ENCODE results near the gene KCNJ15. TPM values are rescaled to one million over a fixed set of nuclear protein-coding genes. Genes with fewer than 3 reads are reported as not detected.

Gene KCNJ15
- total RNA-seq, 3 donors from 2014 or later (not counting 1 experiment from before 2014, with no cell fraction given) = 1.9 TPM; not detected in 2

- no peaks in the 10 kb centered on the region for H3K36me3 Mint-ChIP-seq
- Histone ChIP-seq H3K4me3 (ENCODE audit: low read length) (no peak overlapping the region), H3K4me1 (ENCODE audit: control insufficient read depth, insufficient read depth, low read length) (no peaks in the 10 kb centered on the region), H3K36me3 (ENCODE audit: control insufficient read depth, insufficient read depth, low read length) (no peaks in the 10 kb centered on the region), H3K9me3 (ENCODE audit: control insufficient read depth, insufficient read depth, low read length) (no peaks in the 10 kb centered on the region), H3K27me3 (ENCODE audit: control insufficient read depth, insufficient read depth, low read length) (no peaks in the 10 kb centered on the region), H3K27ac (ENCODE audit: low read length) (no peak overlapping the region)
- 96% methylated on average over 4 of the region's 5 CpGs for WGBS (ENCODE audit: insufficient coverage)
- no peaks in the 10 kb centered on the region for H3K4me1 Mint-ChIP-seq
- H3K27me3 Mint-ChIP-seq (ENCODE audit: low read depth in 2 of 2) = peaks cover 0 to 15% of the 10 kb centered on the region in 2 donors
- H3K27ac Mint-ChIP-seq = no peak overlapping the region
- intact Hi-C loops (cut with micrococcal nuclease) = no loop called here
- no peak overlapping the region for H3K4me3 Mint-ChIP-seq
- no peak for TF ChIP-seq CTCF (IDR thresholded peaks at IDR 0.05)
- H3K9me3 Mint-ChIP-seq = no peaks in the 10 kb centered on the region
- DNase-seq (no peak), ATAC-seq (no peak)
These were observed 81.0 kb downstream of the KCNJ15 start for GRCh38 chr21:38337793-38338192.

DNA sequence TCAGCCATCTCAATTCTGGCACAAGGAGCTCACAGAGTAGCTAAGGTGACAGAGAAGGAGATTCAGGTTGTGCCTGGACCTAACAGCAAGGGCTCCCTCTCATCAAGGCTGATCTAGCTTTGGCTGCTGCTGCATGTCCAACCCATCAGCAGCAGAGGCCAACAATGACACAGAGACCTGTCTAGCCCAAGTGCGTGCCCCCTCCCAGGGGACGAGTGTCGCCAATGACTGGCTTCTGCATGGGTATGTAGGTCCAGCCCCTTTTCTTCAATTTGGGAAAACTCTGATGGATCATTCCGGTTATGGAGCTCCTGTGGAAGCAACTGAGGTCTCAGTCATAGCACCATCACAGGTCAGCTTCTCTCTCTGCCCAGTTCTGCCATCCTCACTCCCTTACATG is 83.3 kb downstream of the KCNJ15 start:
- Histone ChIP-seq H3K4me3 (ENCODE audit: low read length) (no peak overlapping the region), H3K27me3 (ENCODE audit: control insufficient read depth, insufficient read depth, low read length) (no peaks in the 10 kb centered on the region), H3K9me3 (ENCODE audit: control insufficient read depth, insufficient read depth, low read length) (no peaks in the 10 kb centered on the region), H3K4me1 (ENCODE audit: control insufficient read depth, insufficient read depth, low read length) (no peaks in the 10 kb centered on the region), H3K27ac (ENCODE audit: low read length) (no peak overlapping the region), H3K36me3 (ENCODE audit: control insufficient read depth, insufficient read depth, low read length) (no peaks in the 10 kb centered on the region)
- DNase-seq = no peak
- no peaks in the 10 kb centered on the region for H3K4me1 Mint-ChIP-seq
- no peak overlapping the region for H3K4me3 Mint-ChIP-seq
- no peak for TF ChIP-seq CTCF (IDR thresholded peaks at IDR 0.05)
- H3K27me3 Mint-ChIP-seq (ENCODE audit: low read depth in 2 of 2) = peaks cover 0 to 8% of the 10 kb centered on the region in 2 donors
- ATAC-seq = no peak
- no peaks in the 10 kb centered on the region for H3K36me3 Mint-ChIP-seq
- H3K9me3 Mint-ChIP-seq = no peaks in the 10 kb centered on the region
- no peak overlapping the region for H3K27ac Mint-ChIP-seq
- intact Hi-C loops (cut with micrococcal nuclease) = no loop called here
- 95% methylated on average over 4 of the region's 4 CpGs for WGBS (ENCODE audit: insufficient coverage)

GRCh38 chr21:38341546-38342012 is 84.8 kb downstream of the KCNJ15 start:
- 85% methylated on average over 5 of the region's 5 CpGs for WGBS (ENCODE audit: insufficient coverage)
- TF ChIP-seq CTCF (IDR thresholded peaks at IDR 0.05) = no peak

GRCh38 chr21:38342739-38343138 is 85.9 kb downstream of the KCNJ15 start:
- no peaks in the 10 kb centered on the region for H3K9me3 ChIP-seq (ENCODE audit: control insufficient read depth, insufficient read depth, low read length)
- no peak for TF ChIP-seq CTCF (IDR thresholded peaks at IDR 0.05)
- H3K27me3 ChIP-seq (ENCODE audit: control insufficient read depth, insufficient read depth, low read length) = no peaks in the 10 kb centered on the region
- ATAC-seq (no peak), DNase-seq (no peak)
- H3K4me1 Mint-ChIP-seq = no peaks in the 10 kb centered on the region
- no peak overlapping the region for H3K4me3 Mint-ChIP-seq
- H3K4me1 ChIP-seq (ENCODE audit: control insufficient read depth, insufficient read depth, low read length) = no peaks in the 10 kb centered on the region
- no peaks in the 10 kb centered on the region for H3K36me3 ChIP-seq (ENCODE audit: control insufficient read depth, insufficient read depth, low read length)
- H3K9me3 Mint-ChIP-seq = no peaks in the 10 kb centered on the region
- no peak overlapping the region for H3K27ac ChIP-seq (ENCODE audit: low read length)
- H3K4me3 ChIP-seq (ENCODE audit: low read length) = no peak overlapping the region
- intact Hi-C loops (cut with micrococcal nuclease) = no loop called here
- no peak overlapping the region for H3K27ac Mint-ChIP-seq
- H3K36me3 Mint-ChIP-seq = no peaks in the 10 kb centered on the region
- no CpG with 5 or more reads among the region's 1 CpG for WGBS (ENCODE audit: insufficient coverage)
- H3K27me3 Mint-ChIP-seq (ENCODE audit: low read depth in 2 of 2) = peaks cover 7 to 8% of the 10 kb centered on the region in 2 donors

More at GRCh38 chr21:38341546-38342012, 84.8 kb downstream of the KCNJ15 start:
- no peak overlapping the region for H3K4me3 ChIP-seq (ENCODE audit: low read length)
- Mint-ChIP-seq H3K36me3 (no peaks in the 10 kb centered on the region), H3K9me3 (no peaks in the 10 kb centered on the region), H3K4me3 (no peak overlapping the region), H3K27ac (no peak overlapping the region), H3K4me1 (no peaks in the 10 kb centered on the region), H3K27me3 (ENCODE audit: low read depth in 2 of 2) (peaks cover 4 to 8% of the 10 kb centered on the region in 2 donors)
- no peaks in the 10 kb centered on the region for H3K9me3 ChIP-seq (ENCODE audit: control insufficient read depth, insufficient read depth, low read length)
- no peak overlapping the region for H3K27ac ChIP-seq (ENCODE audit: low read length)
- no peaks in the 10 kb centered on the region for H3K27me3 ChIP-seq (ENCODE audit: control insufficient read depth, insufficient read depth, low read length)
- H3K4me1 ChIP-seq (ENCODE audit: control insufficient read depth, insufficient read depth, low read length) = no peaks in the 10 kb centered on the region
- no peaks in the 10 kb centered on the region for H3K36me3 ChIP-seq (ENCODE audit: control insufficient read depth, insufficient read depth, low read length)
- no peak for ATAC-seq
- intact Hi-C loops (cut with micrococcal nuclease) = no loop called here
- DNase-seq = no peak
